HepG2 (cell line): ENCODE measurements around the gene DALRD3. TPM values are rescaled to one million over a fixed set of nuclear protein-coding genes. Genes with fewer than 3 reads are reported as not detected.

Source experiments
- DNMT3B ChIP-seq: conservative IDR thresholded peaks from 2 replicates; pipeline ENCODE4 v1.6.1; 2016; ENCODE audit warnings: missing biosample characterization, control low read depth
- DR1 ChIP-seq: sonication (generic); formaldehyde crosslinking; IDR thresholded peaks from 2 replicates; pipeline ENCODE4 v1.8.0; 2021; ENCODE audit warnings: mild to moderate bottlenecking, missing genetic modification reagents, inconsistent platforms
- HMG20A ChIP-seq: IDR thresholded peaks from 2 replicates; pipeline ENCODE4 v1.6.1; 2016; ENCODE audit warnings: borderline replicate concordance
- HMGA1 ChIP-seq: sonication (generic); formaldehyde crosslinking; conservative IDR thresholded peaks from 2 replicates; pipeline ENCODE4 v1.4.0; 2020; ENCODE audit warnings: missing genetic modification reagents
- KAT2B ChIP-seq: fragments of 150-350 bp; IDR thresholded peaks from 2 replicates; pipeline ENCODE4 v1.6.1; 2014; ENCODE audit warnings: low read depth, low read length, borderline replicate concordance
- KDM2A ChIP-seq: sonication (generic); formaldehyde crosslinking; IDR thresholded peaks from 2 replicates; pipeline ENCODE4 v1.4.0; 2020; ENCODE audit warnings: low read depth, missing genetic modification reagents, borderline replicate concordance
- KMT2A ChIP-seq: sonication (generic); formaldehyde crosslinking; IDR thresholded peaks from 2 replicates; pipeline ENCODE4 v1.4.0; 2020; ENCODE audit warnings: missing genetic modification reagents
- MTF1 ChIP-seq: sonication (generic); formaldehyde crosslinking; IDR thresholded peaks from 2 replicates; pipeline ENCODE4 v1.5.0; 2020; ENCODE audit warnings: missing genetic modification reagents
- PHF21A ChIP-seq: sonication (generic); formaldehyde crosslinking; IDR thresholded peaks from 2 replicates; pipeline ENCODE4 v1.5.0; 2020; ENCODE audit warnings: mild to moderate bottlenecking, missing genetic modification reagents
- POLR2AphosphoS2 ChIP-seq: IDR thresholded peaks from 2 replicates; pipeline ENCODE4 v1.6.1; 2011; ENCODE audit warnings: low read depth, low read length, improper control_type of control experiment
- RFX5 ChIP-seq: IDR thresholded peaks from 2 replicates; pipeline ENCODE4 v1.6.1; 2011; ENCODE audit warnings: low read depth, low read length, improper control_type of control experiment
- SP4 ChIP-seq: sonication (generic); formaldehyde crosslinking; IDR thresholded peaks from 2 replicates; pipeline ENCODE4 v1.8.1; 2023; ENCODE audit warnings: mild to moderate bottlenecking, missing genetic modification reagents
- U2AF1 ChIP-seq: fragments of 200-400 bp; formaldehyde crosslinking; optimal IDR thresholded peaks from 2 replicates; pipeline ENCODE3; 2017; ENCODE audit warnings: mild to moderate bottlenecking, low read depth, low read length
- YEATS2 ChIP-seq: sonication (generic); formaldehyde crosslinking; IDR thresholded peaks from 2 replicates; pipeline ENCODE4 v1.4.0; 2020; ENCODE audit warnings: missing genetic modification reagents, borderline replicate concordance
- ZFP36L1 ChIP-seq: sonication (generic); formaldehyde crosslinking; IDR thresholded peaks from 2 replicates; pipeline ENCODE4 v1.8.0; 2022; ENCODE audit warnings: mild to moderate bottlenecking, missing genetic modification reagents, moderate library complexity
- ZNF460 ChIP-seq: sonication (generic); formaldehyde crosslinking; IDR thresholded peaks from 2 replicates; pipeline ENCODE4 v1.5.1; 2020; ENCODE audit warnings: missing genetic modification reagents, mild to moderate bottlenecking, borderline replicate concordance
- ZNF550 ChIP-seq: sonication (generic); formaldehyde crosslinking; IDR thresholded peaks from 2 replicates; pipeline ENCODE4 v1.4.0; 2020; ENCODE audit warnings: mild to moderate bottlenecking, missing genetic modification reagents, borderline replicate concordance
- ZNF674 ChIP-seq: sonication (generic); formaldehyde crosslinking; IDR thresholded peaks from 2 replicates; pipeline ENCODE4 v1.5.0; 2020; ENCODE audit warnings: low read depth, mild to moderate bottlenecking, missing genetic modification reagents
- ZSCAN25 ChIP-seq: sonication (generic); formaldehyde crosslinking; IDR thresholded peaks from 2 replicates; pipeline ENCODE4 v1.8.0; 2022; ENCODE audit warnings: mild to moderate bottlenecking, missing genetic modification reagents
- polyA plus RNA-seq, 8 experiments: library from polyadenylated mRNA; depleted of rRNA in 3 of 8; stranded (reverse) in 7 of 8; unstranded in 1 of 8; fragments of >200 nt; fragmentation: Illumina TruSeq in 4 of 8; extraction: Trizol in 4 of 8; gene quantifications; 2 replicates each; pipeline versions ENCODE4 v1.2.1 to v1.2.3, GENCODE V29; 2011 to 2016; ENCODE audit warnings: low read depth in 4 of 8, missing spikeins in 1 of 8, mixed read lengths in 1 of 8; ENCODE audit not compliant: insufficient read depth in 1 of 8
- total RNA-seq, 5 experiments: library from RNA; depleted of rRNA; stranded (reverse); fragments of >200 nt; fragmentation: Illumina TruSeq; extraction: Trizol; gene quantifications; 2 replicates each; pipeline ENCODE4 v1.2.3, GENCODE V29; 2016; ENCODE audit warnings: low read depth in 1 of 5
- TF ChIP-seq, protein P1 (sequence below): sonication (generic); formaldehyde crosslinking; IDR thresholded peaks from 2 replicates; pipeline ENCODE4 v1.4.0; 2020; ENCODE audit warnings: missing genetic modification reagents
- TF ChIP-seq, protein P2 (sequence below): sonication (generic); formaldehyde crosslinking; IDR thresholded peaks from 2 replicates; pipeline ENCODE4 v1.9.0; 2022; ENCODE audit warnings: missing genetic modification reagents, mild to moderate bottlenecking, borderline replicate concordance
- TF ChIP-seq, protein P3 (sequence below): sonication (generic); IDR thresholded peaks from 2 replicates; pipeline ENCODE4 v1.6.1; 2016; ENCODE audit warnings: low read depth, borderline replicate concordance
- TF ChIP-seq, protein P4 (sequence below): sonication (generic); formaldehyde crosslinking; IDR thresholded peaks from 2 replicates; pipeline ENCODE4 v1.4.0; 2020; ENCODE audit warnings: missing genetic modification reagents
- TF ChIP-seq, protein P5 (sequence below): sonication (generic); formaldehyde crosslinking; IDR thresholded peaks from 2 replicates; pipeline ENCODE4 v1.4.0; 2020; ENCODE audit warnings: missing genetic modification reagents

Gene DALRD3
- total and polyA plus RNA-seq, 2 of the 13 experiments (the other 11 are each of a cell fraction or from before 2014, with no cell fraction given), result 19.9 to 36.5 TPM

DNA sequence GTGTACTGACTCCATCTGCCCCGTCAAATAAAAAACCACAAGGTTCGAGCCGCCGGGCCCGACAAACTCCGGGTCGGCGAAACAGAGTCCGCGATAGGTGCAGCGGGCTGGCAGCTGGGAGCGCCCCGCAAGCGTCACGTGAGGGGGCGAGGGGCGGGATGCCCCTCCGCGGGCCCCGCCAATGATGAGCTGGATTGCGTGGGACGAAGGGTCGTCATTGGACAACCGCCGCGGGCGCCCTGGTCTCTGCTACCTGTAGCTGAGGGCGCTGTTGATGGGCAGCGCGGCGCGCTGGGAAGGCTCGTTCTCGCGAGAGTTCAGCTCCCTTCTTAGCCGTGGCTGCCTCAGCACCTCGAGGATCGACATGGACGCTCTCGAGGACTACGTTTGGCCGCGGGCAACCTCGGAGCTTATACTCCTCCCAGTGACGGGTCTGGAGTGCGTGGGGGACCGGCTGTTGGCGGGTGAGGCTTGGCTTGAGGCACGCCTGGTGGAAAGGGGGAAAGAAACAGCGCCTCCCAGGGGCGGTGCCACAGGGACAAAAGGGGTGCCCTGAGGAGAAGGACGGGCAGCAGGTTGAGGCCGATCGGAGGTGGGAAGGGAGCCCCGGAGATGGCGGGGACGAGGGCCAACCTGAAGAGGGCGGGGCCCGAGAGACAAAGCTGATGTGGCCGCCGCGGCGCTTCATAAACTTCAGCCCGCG, 11.2 kb downstream of the DALRD3 start, which contains the start of gene WDR6 (continued):
- TF ChIP-seq KDM2A (CRISPR knock-in tag) (no peak), HMG20A (CRISPR knock-in tag) (no peak), ZFP36L1 (CRISPR knock-in tag) (no peak), ZSCAN25 (CRISPR knock-in tag) (peak; percentile 6; the same call in 1 of the 2 replicates), ZNF674 (CRISPR knock-in tag) (no peak), HMGA1 (CRISPR knock-in tag) (no peak), SP4 (CRISPR knock-in tag) (peak; percentile 49; the same call in 1 of the 2 replicates), KMT2A (CRISPR knock-in tag) (no peak; the same call in 1 of the 2 replicates), KAT2B (no peak), YEATS2 (peak; percentile 91), DNMT3B (CRISPR knock-in tag) (0 out of 2 replicates have a peak, but pooled peaks have one; percentile 26), DR1 (CRISPR knock-in tag) (peak; percentile 90), ZNF550 (CRISPR knock-in tag) (no peak), RFX5 (peak; percentile 74), MTF1 (CRISPR knock-in tag) (no peak), POLR2AphosphoS2 (no peak), PHF21A (CRISPR knock-in tag) (peak; percentile 81), U2AF1 (peak; percentile 85), ZNF460 (CRISPR knock-in tag) (no peak)
- TF ChIP-seq, protein P1, sequence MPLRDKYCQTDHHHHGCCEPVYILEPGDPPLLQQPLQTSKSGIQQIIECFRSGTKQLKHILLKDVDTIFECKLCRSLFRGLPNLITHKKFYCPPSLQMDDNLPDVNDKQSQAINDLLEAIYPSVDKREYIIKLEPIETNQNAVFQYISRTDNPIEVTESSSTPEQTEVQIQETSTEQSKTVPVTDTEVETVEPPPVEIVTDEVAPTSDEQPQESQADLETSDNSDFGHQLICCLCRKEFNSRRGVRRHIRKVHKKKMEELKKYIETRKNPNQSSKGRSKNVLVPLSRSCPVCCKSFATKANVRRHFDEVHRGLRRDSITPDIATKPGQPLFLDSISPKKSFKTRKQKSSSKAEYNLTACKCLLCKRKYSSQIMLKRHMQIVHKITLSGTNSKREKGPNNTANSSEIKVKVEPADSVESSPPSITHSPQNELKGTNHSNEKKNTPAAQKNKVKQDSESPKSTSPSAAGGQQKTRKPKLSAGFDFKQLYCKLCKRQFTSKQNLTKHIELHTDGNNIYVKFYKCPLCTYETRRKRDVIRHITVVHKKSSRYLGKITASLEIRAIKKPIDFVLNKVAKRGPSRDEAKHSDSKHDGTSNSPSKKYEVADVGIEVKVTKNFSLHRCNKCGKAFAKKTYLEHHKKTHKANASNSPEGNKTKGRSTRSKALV (CRISPR knock-in tag), result peak; percentile 81; the same call in 1 of the 2 replicates
- TF ChIP-seq, protein P2, sequence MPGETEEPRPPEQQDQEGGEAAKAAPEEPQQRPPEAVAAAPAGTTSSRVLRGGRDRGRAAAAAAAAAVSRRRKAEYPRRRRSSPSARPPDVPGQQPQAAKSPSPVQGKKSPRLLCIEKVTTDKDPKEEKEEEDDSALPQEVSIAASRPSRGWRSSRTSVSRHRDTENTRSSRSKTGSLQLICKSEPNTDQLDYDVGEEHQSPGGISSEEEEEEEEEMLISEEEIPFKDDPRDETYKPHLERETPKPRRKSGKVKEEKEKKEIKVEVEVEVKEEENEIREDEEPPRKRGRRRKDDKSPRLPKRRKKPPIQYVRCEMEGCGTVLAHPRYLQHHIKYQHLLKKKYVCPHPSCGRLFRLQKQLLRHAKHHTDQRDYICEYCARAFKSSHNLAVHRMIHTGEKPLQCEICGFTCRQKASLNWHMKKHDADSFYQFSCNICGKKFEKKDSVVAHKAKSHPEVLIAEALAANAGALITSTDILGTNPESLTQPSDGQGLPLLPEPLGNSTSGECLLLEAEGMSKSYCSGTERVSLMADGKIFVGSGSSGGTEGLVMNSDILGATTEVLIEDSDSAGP (CRISPR knock-in tag), result peak; percentile 24; the same call in 1 of the 2 replicates
- TF ChIP-seq, protein P3, sequence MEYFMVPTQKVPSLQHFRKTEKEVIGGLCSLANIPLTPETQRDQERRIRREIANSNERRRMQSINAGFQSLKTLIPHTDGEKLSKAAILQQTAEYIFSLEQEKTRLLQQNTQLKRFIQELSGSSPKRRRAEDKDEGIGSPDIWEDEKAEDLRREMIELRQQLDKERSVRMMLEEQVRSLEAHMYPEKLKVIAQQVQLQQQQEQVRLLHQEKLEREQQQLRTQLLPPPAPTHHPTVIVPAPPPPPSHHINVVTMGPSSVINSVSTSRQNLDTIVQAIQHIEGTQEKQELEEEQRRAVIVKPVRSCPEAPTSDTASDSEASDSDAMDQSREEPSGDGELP, result peak; percentile 93
- TF ChIP-seq, protein P4, sequence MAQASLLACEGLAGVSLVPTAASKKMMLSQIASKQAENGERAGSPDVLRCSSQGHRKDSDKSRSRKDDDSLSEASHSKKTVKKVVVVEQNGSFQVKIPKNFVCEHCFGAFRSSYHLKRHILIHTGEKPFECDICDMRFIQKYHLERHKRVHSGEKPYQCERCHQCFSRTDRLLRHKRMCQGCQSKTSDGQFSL (CRISPR knock-in tag), result no peak; the same call in 1 of the 2 replicates
- TF ChIP-seq, protein P5, sequence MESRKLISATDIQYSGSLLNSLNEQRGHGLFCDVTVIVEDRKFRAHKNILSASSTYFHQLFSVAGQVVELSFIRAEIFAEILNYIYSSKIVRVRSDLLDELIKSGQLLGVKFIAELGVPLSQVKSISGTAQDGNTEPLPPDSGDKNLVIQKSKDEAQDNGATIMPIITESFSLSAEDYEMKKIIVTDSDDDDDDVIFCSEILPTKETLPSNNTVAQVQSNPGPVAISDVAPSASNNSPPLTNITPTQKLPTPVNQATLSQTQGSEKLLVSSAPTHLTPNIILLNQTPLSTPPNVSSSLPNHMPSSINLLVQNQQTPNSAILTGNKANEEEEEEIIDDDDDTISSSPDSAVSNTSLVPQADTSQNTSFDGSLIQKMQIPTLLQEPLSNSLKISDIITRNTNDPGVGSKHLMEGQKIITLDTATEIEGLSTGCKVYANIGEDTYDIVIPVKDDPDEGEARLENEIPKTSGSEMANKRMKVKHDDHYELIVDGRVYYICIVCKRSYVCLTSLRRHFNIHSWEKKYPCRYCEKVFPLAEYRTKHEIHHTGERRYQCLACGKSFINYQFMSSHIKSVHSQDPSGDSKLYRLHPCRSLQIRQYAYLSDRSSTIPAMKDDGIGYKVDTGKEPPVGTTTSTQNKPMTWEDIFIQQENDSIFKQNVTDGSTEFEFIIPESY (CRISPR knock-in tag), result no peak
